HCT116 (cell line): Measurements from ENCODE around the gene MRPL34. TPM values are rescaled to one million over a fixed set of nuclear protein-coding genes. Genes with fewer than 3 reads are reported as not detected.

Experiments
- ATAC-seq: fragments of 200-7000 bp; cut with Tn5 transposase; 2 replicates; pipeline ENCODE4 v1.9.1; 2020; ENCODE audit warnings: mild to moderate bottlenecking, moderate library complexity
- BruUV-seq: library from RNA; stranded (reverse); fragments of 400-500 nt; replicated peaks from 2 replicates; lab custom pipeline; 2021; lab: Mats Ljungman, UMichigan
- CTCF ChIA-PET: fragments of 300-600 bp; sonication (Branson Sonifier 250); formaldehyde crosslinking; loops from one replicate; lab custom pipeline; 2021; ENCODE audit warnings: antibody characterized with exemption; lab: Charles Lee
- POLR2A ChIA-PET: fragments of 300-600, 350-600 bp; sonication (Branson Sonifier 250); formaldehyde crosslinking; loops from one replicate; lab custom pipeline; 2021; ENCODE audit warnings: antibody characterized with exemption; lab: Charles Lee
- RAD21 ChIA-PET, 2 experiments: fragments of 300-600 bp; sonication (Branson Sonifier 250); formaldehyde crosslinking; loops; one replicate each; lab custom pipeline; 2023; ENCODE audit warnings: low total read pairs in 2 of 2; ENCODE audit not compliant: uncharacterized antibody in 2 of 2, unreplicated experiment in 2 of 2, low non-redundant PET in 1 of 2; lab: Charles Lee
- DNase-seq: peaks from one replicate; pipeline ENCODE4 v3.0.0-alpha.2; 2010; ENCODE audit warnings: low read depth, low spot score
- H2AFZ ChIP-seq: fragments of 200-600 bp; shearing (Covaris generic), sonication (generic); 2 replicates; pipeline ENCODE4 v1.6.1; 2017; ENCODE audit warnings: low read depth, mixed run types, mixed read lengths, antibody characterized with exemption, low read length; ENCODE audit not compliant: poor library complexity, severe bottlenecking
- H3K27ac ChIP-seq: 2 replicates; pipeline ENCODE4 v1.5.1; 2012; ENCODE audit warnings: low read depth, low read length
- H3K27me3 ChIP-seq: fragments of 200-600 bp; sonication (generic); 2 replicates; pipeline ENCODE4 v1.6.1; 2016; ENCODE audit warnings: mixed run types, low read length, mixed read lengths; ENCODE audit not compliant: insufficient read depth
- H3K36me3 ChIP-seq, 2 experiments: fragments of 200-500 bp in 1 of 2; fragments of 200-600 bp in 1 of 2; sonication (Bioruptor generic) in 1 of 2; sonication (generic) in 1 of 2; 2 replicates each; pipeline versions ENCODE4 v1.5.1 to v1.6.1; 2014 to 2016; ENCODE audit warnings: low read length in 2 of 2, inconsistent platforms in 1 of 2, mixed read lengths in 1 of 2, mixed run types in 1 of 2; ENCODE audit not compliant: insufficient read depth in 2 of 2, control insufficient read depth in 1 of 2
- H3K4me1 ChIP-seq, 2 experiments: fragments of 200-600 bp in 1 of 2; sonication (generic) in 1 of 2; 2 replicates each; pipeline versions ENCODE4 v1.5.1 to v1.6.1; 2012 to 2017; ENCODE audit warnings: low read length in 2 of 2, inconsistent platforms in 1 of 2, mild to moderate bottlenecking in 1 of 2, mixed read lengths in 1 of 2, mixed run types in 1 of 2, moderate library complexity in 1 of 2; ENCODE audit not compliant: insufficient read depth in 2 of 2, control insufficient read depth in 1 of 2
- H3K4me2 ChIP-seq: fragments of 200-600 bp; sonication (generic); 2 replicates; pipeline ENCODE4 v1.6.1; 2017; ENCODE audit warnings: mixed run types, low read length, mixed read lengths
- H3K4me3 ChIP-seq, 2 experiments: fragments of 200-600 bp in 1 of 2; sonication (generic) in 1 of 2; replicated peaks in 1 of 2; 2 replicates each; pipeline ENCODE4 v1.5.1; 2011 to 2016; ENCODE audit warnings: low read length in 2 of 2, control low read depth in 1 of 2, low read depth in 1 of 2, mild to moderate bottlenecking in 1 of 2, mixed read lengths in 1 of 2, mixed run types in 1 of 2
- H3K79me2 ChIP-seq: fragments of 200-600 bp; sonication (generic); 2 replicates; pipeline ENCODE4 v1.6.1; 2017; ENCODE audit warnings: mild to moderate bottlenecking, mixed run types, low read length, moderate library complexity, mixed read lengths; ENCODE audit not compliant: insufficient read depth
- H3K9ac ChIP-seq: fragments of 200-600 bp; sonication (generic); 2 replicates; pipeline ENCODE4 v1.6.1; 2016; ENCODE audit warnings: low read length, mixed read lengths
- H3K9me2 ChIP-seq: fragments of 200-600 bp; sonication (generic), shearing (Covaris generic); 2 replicates; pipeline ENCODE4 v1.6.1; 2017; ENCODE audit warnings: mixed run types, mild to moderate bottlenecking, moderate library complexity; ENCODE audit not compliant: insufficient read depth
- H3K9me3 ChIP-seq, 2 experiments: fragments of 200-500 bp in 1 of 2; fragments of 200-600 bp in 1 of 2; sonication (Bioruptor generic) in 1 of 2; sonication (generic) in 1 of 2; 2 replicates each; pipeline ENCODE4 v1.6.1; 2014 to 2017; ENCODE audit warnings: low read length in 2 of 2, mixed read lengths in 2 of 2, inconsistent platforms in 1 of 2, low read depth in 1 of 2, mild to moderate bottlenecking in 1 of 2, mixed run types in 1 of 2, moderate library complexity in 1 of 2; ENCODE audit not compliant: control insufficient read depth in 1 of 2, insufficient read depth in 1 of 2
- H4K20me1 ChIP-seq: fragments of 200-600 bp; sonication (generic), shearing (Covaris generic); 2 replicates; pipeline ENCODE4 v1.6.1; 2017; ENCODE audit warnings: mixed run types, mild to moderate bottlenecking, moderate library complexity; ENCODE audit not compliant: insufficient read depth
- CEBPB ChIP-seq: IDR thresholded peaks from 2 replicates; pipeline ENCODE4 v1.6.1; 2012; ENCODE audit warnings: low read depth
- EGR1 ChIP-seq: IDR thresholded peaks from 2 replicates; pipeline ENCODE4 v1.6.1; 2012; ENCODE audit warnings: low read depth
- ELF1 ChIP-seq: IDR thresholded peaks from 2 replicates; pipeline ENCODE4 v1.6.1; 2012; ENCODE audit warnings: low read depth, borderline replicate concordance
- EZH2phosphoT487 ChIP-seq: fragments of 200-600 bp; IDR thresholded peaks from 2 replicates; pipeline ENCODE4 v1.6.1; 2018; ENCODE audit warnings: antibody characterized with exemption, borderline replicate concordance
- JUND ChIP-seq: IDR thresholded peaks from 2 replicates; pipeline ENCODE4 v1.6.1; 2012
- POLR2AphosphoS5 ChIP-seq: IDR thresholded peaks from 2 replicates; pipeline ENCODE4 v1.6.1; 2011; ENCODE audit warnings: mild to moderate bottlenecking, low read depth, low read length, moderate library complexity
- RAD21 ChIP-seq: IDR thresholded peaks from 2 replicates; pipeline ENCODE4 v1.6.1; 2012; ENCODE audit warnings: low read depth, mild to moderate bottlenecking
- REST ChIP-seq: IDR thresholded peaks from 2 replicates; pipeline ENCODE4 v1.6.1; 2012; ENCODE audit warnings: low read depth
- SRF ChIP-seq: IDR thresholded peaks from 2 replicates; pipeline ENCODE4 v1.6.1; 2012; ENCODE audit warnings: low read depth
- TCF7L2 ChIP-seq: IDR thresholded peaks from 2 replicates; pipeline ENCODE4 v1.7.0; 2011; ENCODE audit warnings: borderline replicate concordance, inconsistent platforms; ENCODE audit not compliant: insufficient read depth, insufficient read length; ENCODE audit errors: extremely low read depth
- YY1 ChIP-seq: IDR thresholded peaks from 2 replicates; pipeline ENCODE4 v1.6.1; 2011; ENCODE audit warnings: low read length, low read depth, moderate library complexity, mild to moderate bottlenecking; ENCODE audit not compliant: insufficient replicate concordance; ENCODE audit errors: extremely low read depth
- ZBTB33 ChIP-seq: IDR thresholded peaks from 2 replicates; pipeline ENCODE4 v1.6.1; 2011; ENCODE audit warnings: mild to moderate bottlenecking, low read length, moderate library complexity; ENCODE audit not compliant: insufficient replicate concordance; ENCODE audit errors: extremely low read depth
- ZFX ChIP-seq: fragments of 450-650 bp; IDR thresholded peaks from 2 replicates; pipeline ENCODE4 v1.6.1; 2017
- ZNF274 ChIP-seq: fragments of 200-500 bp; sonication (Bioruptor generic); IDR thresholded peaks from 2 replicates; pipeline ENCODE4 v1.6.1; 2014; ENCODE audit warnings: mild to moderate bottlenecking, low read depth, low read length, inconsistent platforms
- intact Hi-C: fragments of 100-400 bp; cut with micrococcal nuclease; formaldehyde crosslinking; loops from 2 replicates; pipeline ENCODE4 v1.10.0; 2022
- total RNA-seq: library from RNA; stranded (reverse); gene quantifications from one replicate; pipeline ENCODE4 v1.2.1, GENCODE V29; 2021; ENCODE audit not compliant: unreplicated experiment
- TF ChIP-seq, protein P1 (sequence below): IDR thresholded peaks from 2 replicates; pipeline ENCODE4 v1.6.1; 2012
- TF ChIP-seq, protein P2 (sequence below): IDR thresholded peaks from 2 replicates; pipeline ENCODE4 v1.6.1; 2012
- TF ChIP-seq, protein P3 (sequence below), 3 experiments: fragments of 200-600 bp in 1 of 3; sonication (generic) in 1 of 3; IDR thresholded peaks in 2 of 3; conservative IDR thresholded peaks in 1 of 3; 2 replicates each; pipeline ENCODE4 v1.5.1; 2012 to 2017; ENCODE audit warnings: low read depth in 2 of 3, low read length in 2 of 3, antibody characterized with exemption in 1 of 3, borderline replicate concordance in 1 of 3, control low read depth in 1 of 3, mild to moderate bottlenecking in 1 of 3, mixed read lengths in 1 of 3, mixed run types in 1 of 3, moderate library complexity in 1 of 3; ENCODE audit not compliant: insufficient read depth in 1 of 3

The MRPL34 gene
- total RNA-seq, 1 experiment from 2014 or later = 114 TPM

DNA sequence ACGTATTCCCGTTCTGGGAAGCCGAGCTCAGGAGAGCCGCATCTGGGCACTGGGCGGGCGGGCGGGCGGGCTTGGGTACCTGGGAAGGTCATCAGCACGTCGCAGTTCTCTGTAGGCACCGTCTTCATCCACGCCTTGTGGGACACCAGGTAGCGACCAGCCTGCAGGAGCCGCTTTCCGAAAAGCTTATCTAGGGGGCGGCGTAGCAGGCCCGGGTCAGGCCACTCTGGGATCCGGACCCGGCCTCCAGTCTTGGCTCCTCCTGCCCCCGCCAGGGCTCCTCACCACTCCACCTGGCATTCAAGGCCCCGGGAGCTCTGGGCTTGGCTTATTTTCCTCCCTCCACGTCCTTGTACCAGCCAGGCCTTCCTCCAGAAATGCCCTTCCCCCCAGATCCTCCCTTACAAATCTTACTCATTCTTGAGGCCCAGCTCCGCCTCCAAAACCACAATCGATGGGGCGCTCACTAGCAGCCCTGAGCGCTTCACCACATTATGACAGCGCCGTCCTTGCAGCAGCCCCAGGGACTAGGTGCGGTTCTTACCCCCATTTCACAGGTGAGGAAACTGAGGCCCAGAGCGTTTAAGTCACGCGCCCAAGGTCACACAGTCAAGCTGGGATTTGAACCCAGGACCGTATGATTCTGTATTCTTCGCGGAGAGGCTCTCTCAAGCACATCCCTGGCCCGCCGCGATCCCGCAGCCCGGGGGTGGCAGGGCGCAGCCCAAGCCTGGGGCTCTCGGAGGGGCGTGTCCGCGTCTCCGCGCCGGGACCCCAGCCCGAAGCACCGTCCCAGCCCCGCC, 28.1 kb downstream of the MRPL34 start:
- peak overlapping the region; percentile 85 for H3K9ac ChIP-seq
- H3K27ac ChIP-seq = peak overlapping the region; percentile 91
- H2AFZ ChIP-seq = no peak overlapping the region
- no peaks in the 10 kb centered on the region for H3K9me2 ChIP-seq
- ChIA-PET RAD21 (interaction anchor here in 1 of 2 experiments (1.0 to 1.2 kb wide), 2 partner anchors 25 to 29 kb away, joined by 3 to 5 read pairs; partner anchors contain the start of gene DDA1), CTCF (interaction anchor here (0.7 to 2.4 kb wide), 8 partner anchors 17 to 132 kb away, joined by 3 to 8 read pairs (median 4); partner anchors contain the start of genes DDA1 and MRPL34), POLR2A (interaction anchor here (0.9 to 4.1 kb wide), 3 partner anchors 12 to 29 kb away, joined by 4 to 39 read pairs (median 12); partner anchors contain the start of gene DDA1)
- peak; percentile 18 for ATAC-seq
- DNase-seq = peak; percentile 71
- intact Hi-C loops = no loop called here
- peak overlapping the region; percentile 72 to 99 for H3K4me3 ChIP-seq
- H3K27me3 ChIP-seq = no peaks in the 10 kb centered on the region
- peaks cover 15% of the 10 kb centered on the region for H3K79me2 ChIP-seq
- no TSS peak for BruUV-seq
- H4K20me1 ChIP-seq = no peaks in the 10 kb centered on the region
- peak overlapping the region; percentile 97 for H3K4me2 ChIP-seq
- H3K9me3 ChIP-seq = no peaks in the 10 kb centered on the region
- no peaks in the 10 kb centered on the region; a peak in 1 of 4 replicates for H3K36me3 ChIP-seq
- H3K4me1 ChIP-seq = peaks cover 24 to 46% of the 10 kb centered on the region in 2 experiments
- TF ChIP-seq POLR2AphosphoS5 (peak; percentile 39; the same call in 1 of the 2 replicates), JUND (no peak), EGR1 (no peak), ZBTB33 (no peak), EZH2phosphoT487 (no peak), ZNF274 (no peak), CEBPB (no peak), ELF1 (no peak), ZFX (no peak), REST (no peak), SRF (no peak), YY1 (no peak), RAD21 (no peak), TCF7L2 (no peak)
- TF ChIP-seq, protein P1, sequence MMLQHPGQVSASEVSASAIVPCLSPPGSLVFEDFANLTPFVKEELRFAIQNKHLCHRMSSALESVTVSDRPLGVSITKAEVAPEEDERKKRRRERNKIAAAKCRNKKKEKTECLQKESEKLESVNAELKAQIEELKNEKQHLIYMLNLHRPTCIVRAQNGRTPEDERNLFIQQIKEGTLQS = no peak
- TF ChIP-seq, protein P2, sequence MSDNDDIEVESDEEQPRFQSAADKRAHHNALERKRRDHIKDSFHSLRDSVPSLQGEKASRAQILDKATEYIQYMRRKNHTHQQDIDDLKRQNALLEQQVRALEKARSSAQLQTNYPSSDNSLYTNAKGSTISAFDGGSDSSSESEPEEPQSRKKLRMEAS = peak; percentile 50; the same call in 1 of the 2 replicates
- TF ChIP-seq, protein P3, sequence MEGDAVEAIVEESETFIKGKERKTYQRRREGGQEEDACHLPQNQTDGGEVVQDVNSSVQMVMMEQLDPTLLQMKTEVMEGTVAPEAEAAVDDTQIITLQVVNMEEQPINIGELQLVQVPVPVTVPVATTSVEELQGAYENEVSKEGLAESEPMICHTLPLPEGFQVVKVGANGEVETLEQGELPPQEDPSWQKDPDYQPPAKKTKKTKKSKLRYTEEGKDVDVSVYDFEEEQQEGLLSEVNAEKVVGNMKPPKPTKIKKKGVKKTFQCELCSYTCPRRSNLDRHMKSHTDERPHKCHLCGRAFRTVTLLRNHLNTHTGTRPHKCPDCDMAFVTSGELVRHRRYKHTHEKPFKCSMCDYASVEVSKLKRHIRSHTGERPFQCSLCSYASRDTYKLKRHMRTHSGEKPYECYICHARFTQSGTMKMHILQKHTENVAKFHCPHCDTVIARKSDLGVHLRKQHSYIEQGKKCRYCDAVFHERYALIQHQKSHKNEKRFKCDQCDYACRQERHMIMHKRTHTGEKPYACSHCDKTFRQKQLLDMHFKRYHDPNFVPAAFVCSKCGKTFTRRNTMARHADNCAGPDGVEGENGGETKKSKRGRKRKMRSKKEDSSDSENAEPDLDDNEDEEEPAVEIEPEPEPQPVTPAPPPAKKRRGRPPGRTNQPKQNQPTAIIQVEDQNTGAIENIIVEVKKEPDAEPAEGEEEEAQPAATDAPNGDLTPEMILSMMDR (IDR thresholded peaks at IDR 0.05 in 2 of 3, conservative IDR thresholded peaks at IDR 0.05 in 1 of 3; ENCODE audit: borderline replicate concordance in 1 of 3, insufficient read depth in 1 of 3, low read depth in 2 of 3, low read length in 2 of 3) = no peak
